Measurements from ENCODE around the gene TRPV5. TPM values are rescaled to one million over a fixed set of nuclear protein-coding genes. Genes with fewer than 3 reads are reported as not detected.

The TRPV5 gene
- total RNA-seq, 6 experiments from 2014 or later, result not detected

DNA sequence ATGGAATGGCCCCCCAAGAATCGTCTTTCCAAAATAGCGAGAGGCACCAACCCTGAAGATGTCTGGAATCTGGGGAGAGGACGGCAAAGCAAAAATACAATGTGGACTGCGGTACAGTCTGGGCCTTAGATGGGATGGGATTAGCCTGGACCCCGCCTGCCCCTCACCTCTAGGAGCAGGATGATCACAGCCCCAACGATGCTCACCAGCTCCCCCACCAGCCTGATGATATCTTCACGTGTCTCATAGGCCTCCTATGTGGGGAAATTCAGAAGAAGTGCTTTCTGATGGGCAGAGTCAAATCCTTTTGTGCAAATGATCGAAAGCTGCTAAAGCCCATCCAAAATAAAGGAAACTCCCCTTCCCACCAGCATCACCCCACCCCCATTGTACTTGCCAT lies 18.2 kb downstream of the TRPV5 start:
- H3K27ac Mint-ChIP-seq, result no peak overlapping the region
- peaks cover 13% of the 10 kb centered on the region for H3K27me3 Mint-ChIP-seq (ENCODE audit: insufficient read depth)
- no peak overlapping the region for H3K4me3 Mint-ChIP-seq
- no peaks in the 10 kb centered on the region for H3K4me1 Mint-ChIP-seq (ENCODE audit: low read depth)
- TF ChIP-seq, protein P1, sequence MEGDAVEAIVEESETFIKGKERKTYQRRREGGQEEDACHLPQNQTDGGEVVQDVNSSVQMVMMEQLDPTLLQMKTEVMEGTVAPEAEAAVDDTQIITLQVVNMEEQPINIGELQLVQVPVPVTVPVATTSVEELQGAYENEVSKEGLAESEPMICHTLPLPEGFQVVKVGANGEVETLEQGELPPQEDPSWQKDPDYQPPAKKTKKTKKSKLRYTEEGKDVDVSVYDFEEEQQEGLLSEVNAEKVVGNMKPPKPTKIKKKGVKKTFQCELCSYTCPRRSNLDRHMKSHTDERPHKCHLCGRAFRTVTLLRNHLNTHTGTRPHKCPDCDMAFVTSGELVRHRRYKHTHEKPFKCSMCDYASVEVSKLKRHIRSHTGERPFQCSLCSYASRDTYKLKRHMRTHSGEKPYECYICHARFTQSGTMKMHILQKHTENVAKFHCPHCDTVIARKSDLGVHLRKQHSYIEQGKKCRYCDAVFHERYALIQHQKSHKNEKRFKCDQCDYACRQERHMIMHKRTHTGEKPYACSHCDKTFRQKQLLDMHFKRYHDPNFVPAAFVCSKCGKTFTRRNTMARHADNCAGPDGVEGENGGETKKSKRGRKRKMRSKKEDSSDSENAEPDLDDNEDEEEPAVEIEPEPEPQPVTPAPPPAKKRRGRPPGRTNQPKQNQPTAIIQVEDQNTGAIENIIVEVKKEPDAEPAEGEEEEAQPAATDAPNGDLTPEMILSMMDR (IDR thresholded peaks at IDR 0.05), result no peak
- no peaks in the 10 kb centered on the region for H3K36me3 Mint-ChIP-seq (ENCODE audit: low read depth)
- no peak for DNase-seq
- H3K9me3 Mint-ChIP-seq, result no peaks in the 10 kb centered on the region

DNA sequence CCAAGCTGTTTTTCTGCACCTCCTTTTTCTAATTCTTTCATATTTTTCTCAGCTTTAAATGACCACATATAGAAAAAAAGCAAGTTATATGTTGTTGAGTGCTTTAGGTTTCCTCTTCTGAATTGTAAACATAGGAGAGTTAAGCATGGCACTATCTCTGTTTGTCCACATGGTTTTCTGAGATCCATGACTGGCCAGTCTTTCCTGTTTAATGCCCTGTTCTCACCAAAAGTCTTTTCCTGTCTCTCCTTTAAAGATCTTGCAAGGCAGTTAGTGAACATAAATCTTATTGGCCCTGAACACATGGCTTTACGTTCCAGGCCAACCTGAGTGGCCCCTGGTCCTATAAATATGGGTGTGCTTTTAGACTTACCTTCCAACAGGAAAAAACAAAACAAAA lies 19.4 kb downstream of the TRPV5 start:
- Mint-ChIP-seq H3K36me3 (ENCODE audit: low read depth) (no peaks in the 10 kb centered on the region), H3K4me3 (no peak overlapping the region), H3K9me3 (no peaks in the 10 kb centered on the region), H3K27me3 (ENCODE audit: insufficient read depth) (peaks cover 11% of the 10 kb centered on the region), H3K4me1 (ENCODE audit: low read depth) (no peaks in the 10 kb centered on the region), H3K27ac (no peak overlapping the region)
- TF ChIP-seq, protein P1 (IDR thresholded peaks at IDR 0.05), result no peak
- no peak for DNase-seq

DNA sequence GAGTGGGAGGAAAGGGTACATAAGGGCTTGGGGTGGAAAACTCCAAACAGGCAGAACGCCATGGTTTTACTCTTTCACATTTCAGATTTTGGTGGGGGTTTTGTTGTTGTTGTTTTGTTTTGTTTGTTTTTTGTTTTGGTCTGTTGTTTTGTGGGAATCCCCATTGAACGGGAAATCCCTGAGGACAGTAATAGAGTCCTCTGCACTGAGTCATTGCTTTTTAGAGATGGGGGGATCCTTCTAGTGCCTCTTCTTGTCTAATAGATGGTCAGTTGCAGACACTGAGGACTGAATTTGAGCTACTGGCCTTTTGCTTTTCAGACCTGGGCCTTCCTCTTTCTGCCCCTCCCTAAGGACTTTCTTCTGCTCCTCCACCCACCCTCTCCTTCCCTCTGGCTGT lies 20.0 kb downstream of the TRPV5 start:
- no peak for DNase-seq
- Mint-ChIP-seq H3K27me3 (ENCODE audit: insufficient read depth) (peaks cover 11% of the 10 kb centered on the region), H3K4me1 (ENCODE audit: low read depth) (no peaks in the 10 kb centered on the region), H3K4me3 (no peak overlapping the region), H3K9me3 (no peaks in the 10 kb centered on the region), H3K27ac (no peak overlapping the region), H3K36me3 (ENCODE audit: low read depth) (no peaks in the 10 kb centered on the region)
- TF ChIP-seq, protein P1 (IDR thresholded peaks at IDR 0.05), result no peak

DNA sequence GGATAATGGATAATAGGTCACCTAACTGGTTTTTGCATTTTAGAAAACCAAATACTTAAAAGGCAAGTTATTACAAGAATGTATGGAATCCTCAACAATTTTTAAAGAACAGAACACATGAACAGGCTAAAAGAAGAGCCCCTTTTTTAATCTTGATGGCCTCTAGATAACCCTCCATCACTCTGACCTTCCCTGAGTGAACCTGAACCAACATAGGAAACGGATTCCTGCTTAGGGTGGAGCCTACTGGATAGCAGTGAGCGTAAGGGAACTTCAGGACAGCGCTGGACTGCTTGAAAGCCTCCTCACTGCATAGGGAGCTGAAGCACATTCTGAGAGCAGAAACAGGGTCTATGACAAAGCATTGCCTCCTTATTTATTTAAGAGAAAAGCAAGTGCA lies 20.5 kb downstream of the TRPV5 start:
- no peak overlapping the region for H3K27ac Mint-ChIP-seq
- no peaks in the 10 kb centered on the region for H3K36me3 Mint-ChIP-seq (ENCODE audit: low read depth)
- no peaks in the 10 kb centered on the region for H3K9me3 Mint-ChIP-seq
- H3K27me3 Mint-ChIP-seq (ENCODE audit: insufficient read depth), result peaks cover 8% of the 10 kb centered on the region
- H3K4me3 Mint-ChIP-seq, result no peak overlapping the region
- H3K4me1 Mint-ChIP-seq (ENCODE audit: low read depth), result no peaks in the 10 kb centered on the region
- no peak for DNase-seq
- TF ChIP-seq, protein P1 (IDR thresholded peaks at IDR 0.05), result no peak

DNA sequence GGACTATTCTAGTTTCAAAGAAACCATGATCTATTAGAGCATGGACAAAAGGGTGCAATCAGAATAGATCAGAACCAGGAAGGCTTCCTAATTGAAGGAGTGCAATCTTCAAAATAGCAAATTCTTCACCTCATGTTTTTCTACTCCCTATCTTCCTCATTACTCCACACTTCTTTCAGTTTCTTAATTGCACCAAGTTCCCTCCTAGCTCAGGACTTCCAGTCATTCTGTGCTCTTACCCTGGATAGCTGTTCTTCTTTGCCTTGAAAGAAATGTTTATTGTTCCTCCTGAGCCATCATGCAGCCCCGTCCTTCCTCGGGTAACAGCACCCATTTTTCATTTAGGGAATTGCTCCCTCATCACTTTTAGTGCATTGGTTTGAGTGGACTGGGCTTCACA lies 23.1 kb downstream of the TRPV5 start:
- DNase-seq, result no peak
- Mint-ChIP-seq H3K36me3 (ENCODE audit: low read depth) (no peaks in the 10 kb centered on the region), H3K4me3 (no peak overlapping the region), H3K27ac (no peak overlapping the region), H3K4me1 (ENCODE audit: low read depth) (no peaks in the 10 kb centered on the region), H3K9me3 (peaks cover 5% of the 10 kb centered on the region), H3K27me3 (ENCODE audit: insufficient read depth) (peaks cover 8% of the 10 kb centered on the region)
- TF ChIP-seq, protein P1 (IDR thresholded peaks at IDR 0.05), result no peak

DNA sequence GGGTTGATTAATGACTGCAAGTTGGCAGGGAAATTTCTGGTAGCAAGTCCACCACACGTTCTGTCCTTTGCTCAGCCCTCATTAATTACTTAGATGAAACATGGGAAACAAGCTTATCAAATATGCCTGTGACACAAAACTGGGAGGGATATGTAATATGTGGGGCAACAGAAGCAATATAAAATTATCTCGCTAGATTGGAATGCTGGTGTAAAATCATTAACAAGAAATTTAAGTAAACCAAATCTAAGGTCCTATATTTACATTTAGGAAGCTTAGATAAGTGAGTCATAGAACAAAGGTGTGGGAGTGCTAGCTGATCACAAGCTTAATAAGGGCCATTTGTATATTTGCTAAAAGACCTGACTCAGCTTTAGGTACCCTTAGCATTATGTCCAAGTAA lies 23.5 kb downstream of the TRPV5 start:
- DNase-seq, result no peak
- no peak overlapping the region for H3K4me3 Mint-ChIP-seq
- TF ChIP-seq, protein P1 (IDR thresholded peaks at IDR 0.05), result no peak
- no peak overlapping the region for H3K27ac Mint-ChIP-seq
- peaks cover 8% of the 10 kb centered on the region for H3K27me3 Mint-ChIP-seq (ENCODE audit: insufficient read depth)
- no peaks in the 10 kb centered on the region for H3K4me1 Mint-ChIP-seq (ENCODE audit: low read depth)
- no peaks in the 10 kb centered on the region for H3K36me3 Mint-ChIP-seq (ENCODE audit: low read depth)
- peaks cover 5% of the 10 kb centered on the region for H3K9me3 Mint-ChIP-seq
